WTC11 (cell line): Measurements from ENCODE around the gene UCP1. TPM values are rescaled to one million over a fixed set of nuclear protein-coding genes. Genes with fewer than 3 reads are reported as not detected.
A peak's percentile ranks its signal among the peaks of the same experiment; 100 is the strongest.

ENCODE experiments used
- ATAC-seq: fragments of 200-7000 bp; cut with Tn5 transposase; 2 replicates; pipeline ENCODE4 v1.10.0; 2021; ENCODE audit warnings: mild to moderate bottlenecking, moderate library complexity
- CTCF ChIA-PET: fragments of 300-600 bp; sonication (Branson Sonifier 250); formaldehyde crosslinking; loops from one replicate; lab custom pipeline; 2021; ENCODE audit warnings: antibody characterized with exemption; lab: Charles Lee
- POLR2A ChIA-PET: fragments of 350-600 bp; sonication (Branson Sonifier 250); formaldehyde crosslinking; loops from one replicate; lab custom pipeline; 2021; ENCODE audit warnings: antibody characterized with exemption; lab: Charles Lee
- DNase-seq: peaks from one replicate; pipeline ENCODE4 v3.0.0; 2021; ENCODE audit warnings: low spot score
- H3K27ac Mint-ChIP-seq: 2 replicates; pipeline ENCODE4 v1.8.0; 2021; ENCODE audit warnings: mixed read lengths
- H3K27me3 Mint-ChIP-seq: 2 replicates; pipeline ENCODE4 v1.8.0; 2021; ENCODE audit warnings: low read depth, mild to moderate bottlenecking, moderate library complexity, mixed read lengths
- H3K36me3 Mint-ChIP-seq: 2 replicates; pipeline ENCODE4 v1.8.0; 2021; ENCODE audit warnings: mixed read lengths
- H3K4me1 Mint-ChIP-seq: 2 replicates; pipeline ENCODE4 v1.8.0; 2022; ENCODE audit warnings: mixed read lengths
- H3K4me3 Mint-ChIP-seq: 2 replicates; pipeline ENCODE4 v1.8.0; 2021; ENCODE audit warnings: mild to moderate bottlenecking, moderate library complexity, mixed read lengths
- H3K9me3 Mint-ChIP-seq: 2 replicates; pipeline ENCODE4 v1.8.0; 2021; ENCODE audit warnings: mixed read lengths
- ESRRA ChIP-seq: sonication (generic); formaldehyde crosslinking; IDR thresholded peaks from 2 replicates; pipeline ENCODE4 v1.8.1; 2022; ENCODE audit warnings: mild to moderate bottlenecking, missing genetic modification reagents, borderline replicate concordance
- FOXJ3 ChIP-seq: sonication (generic); formaldehyde crosslinking; IDR thresholded peaks from 2 replicates; pipeline ENCODE4 v1.9.0; 2021; ENCODE audit warnings: missing genetic modification reagents, mild to moderate bottlenecking, borderline replicate concordance
- IRF2 ChIP-seq: sonication (generic); formaldehyde crosslinking; IDR thresholded peaks from 2 replicates; pipeline ENCODE4 v1.8.0; 2022; ENCODE audit warnings: low read depth, missing genetic modification reagents, borderline replicate concordance
- JAZF1 ChIP-seq: fragments of 250-450 bp; sonication (Bioruptor Pico); IDR thresholded peaks from 2 replicates; pipeline ENCODE4 v1.9.0; 2021; ENCODE audit warnings: moderate library complexity, mild to moderate bottlenecking, inconsistent platforms
- KAT7 ChIP-seq: sonication (generic); formaldehyde crosslinking; IDR thresholded peaks from 2 replicates; pipeline ENCODE4 v1.8.1; 2023; ENCODE audit warnings: missing genetic modification reagents, mild to moderate bottlenecking, borderline replicate concordance
- MXD4 ChIP-seq: fragments of 250-450 bp; sonication (Bioruptor Pico); IDR thresholded peaks from 2 replicates; pipeline ENCODE4 v1.8.0; 2021; ENCODE audit warnings: mild to moderate bottlenecking, moderate library complexity, borderline replicate concordance
- NFYB ChIP-seq: sonication (generic); formaldehyde crosslinking; conservative IDR thresholded peaks from 2 replicates; pipeline ENCODE4 v1.8.0; 2022; ENCODE audit warnings: low read depth, missing genetic modification reagents
- NR1H2 ChIP-seq: sonication (generic); formaldehyde crosslinking; IDR thresholded peaks from 2 replicates; pipeline ENCODE4 v1.9.0; 2021; ENCODE audit warnings: mild to moderate bottlenecking, moderate library complexity, missing genetic modification reagents
- NR2C2 ChIP-seq: sonication (generic); formaldehyde crosslinking; IDR thresholded peaks from 2 replicates; pipeline ENCODE4 v1.8.0; 2022; ENCODE audit warnings: mild to moderate bottlenecking, missing genetic modification reagents
- RORB ChIP-seq: fragments of 250-450 bp; sonication (Bioruptor Pico); IDR thresholded peaks from 2 replicates; pipeline ENCODE4 v1.9.0; 2021; ENCODE audit warnings: mild to moderate bottlenecking
- SMAD3 ChIP-seq: sonication (generic); formaldehyde crosslinking; IDR thresholded peaks from 2 replicates; pipeline ENCODE4 v1.8.0; 2022; ENCODE audit warnings: missing genetic modification reagents, mild to moderate bottlenecking, borderline replicate concordance
- SP1 ChIP-seq: sonication (generic); formaldehyde crosslinking; conservative IDR thresholded peaks from 2 replicates; pipeline ENCODE4 v1.8.1; 2022; ENCODE audit warnings: missing genetic modification reagents
- ZNF121 ChIP-seq: sonication (generic); formaldehyde crosslinking; IDR thresholded peaks from 2 replicates; pipeline ENCODE4 v1.8.0; 2023; ENCODE audit warnings: missing genetic modification reagents
- ZNF263 ChIP-seq: sonication (generic); formaldehyde crosslinking; IDR thresholded peaks from 2 replicates; pipeline ENCODE4 v1.8.1; 2022; ENCODE audit warnings: low read depth, mild to moderate bottlenecking, moderate library complexity, missing genetic modification reagents
- ZNF317 ChIP-seq: sonication (generic); formaldehyde crosslinking; IDR thresholded peaks from 2 replicates; pipeline ENCODE4 v1.8.1; 2023; ENCODE audit warnings: low read depth, mild to moderate bottlenecking, moderate library complexity, missing genetic modification reagents, borderline replicate concordance
- ZNF396 ChIP-seq: fragments of 250-450 bp; sonication (Bioruptor Pico); IDR thresholded peaks from 2 replicates; pipeline ENCODE4 v1.8.0; 2021; ENCODE audit warnings: mild to moderate bottlenecking, moderate library complexity, borderline replicate concordance
- total RNA-seq: library from RNA; stranded (reverse); gene quantifications from 3 replicates; pipeline ENCODE4 v1.2.3, GENCODE V29; 2021
- TF ChIP-seq, protein P1 (sequence below): sonication (generic); formaldehyde crosslinking; IDR thresholded peaks from 2 replicates; pipeline ENCODE4 v1.8.1; 2022; ENCODE audit warnings: low read depth, missing genetic modification reagents, borderline replicate concordance
- TF ChIP-seq, protein P2 (sequence below): fragments of 250-450 bp; sonication (Bioruptor Pico); IDR thresholded peaks from 2 replicates; pipeline ENCODE4 v1.9.0; 2021; ENCODE audit warnings: mild to moderate bottlenecking
- TF ChIP-seq, protein P3 (sequence below): sonication (generic); formaldehyde crosslinking; IDR thresholded peaks from 2 replicates; pipeline ENCODE4 v1.8.1; 2023; ENCODE audit warnings: mild to moderate bottlenecking, missing genetic modification reagents, moderate library complexity
- TF ChIP-seq, protein P4 (sequence below): fragments of 250-450 bp; sonication (Bioruptor Pico); conservative IDR thresholded peaks from 2 replicates; pipeline ENCODE4 v1.9.0; 2021; ENCODE audit warnings: mild to moderate bottlenecking
- TF ChIP-seq, protein P5 (sequence below): sonication (generic); formaldehyde crosslinking; IDR thresholded peaks from 2 replicates; pipeline ENCODE4 v1.8.1; 2023; ENCODE audit warnings: mild to moderate bottlenecking, missing genetic modification reagents, moderate library complexity

The UCP1 gene
- total RNA-seq, 1 experiment from 2014 or later = 0.15 TPM

DNA sequence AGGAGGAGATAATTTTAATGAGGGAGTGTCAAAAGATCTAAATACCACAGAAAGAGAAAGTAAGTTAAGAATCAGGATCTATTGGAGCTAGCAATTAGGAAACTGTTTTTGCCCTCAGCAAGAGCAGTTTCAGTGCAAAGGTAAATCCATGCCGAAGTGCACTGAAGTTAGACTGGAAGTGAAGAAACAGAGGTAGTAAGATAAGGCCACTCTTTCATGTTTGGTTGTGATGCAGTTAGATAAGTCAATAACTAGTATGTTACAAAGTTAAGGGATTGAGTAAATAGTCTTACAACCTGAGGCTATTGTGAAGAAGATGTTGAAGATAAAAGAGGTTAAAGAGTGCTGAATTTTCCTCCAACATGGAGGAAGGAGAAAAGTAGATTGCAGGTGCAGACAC is 46.7 kb upstream of the UCP1 start (continued):
- no peak for TF ChIP-seq ESRRA (CRISPR knock-in tag)

DNA sequence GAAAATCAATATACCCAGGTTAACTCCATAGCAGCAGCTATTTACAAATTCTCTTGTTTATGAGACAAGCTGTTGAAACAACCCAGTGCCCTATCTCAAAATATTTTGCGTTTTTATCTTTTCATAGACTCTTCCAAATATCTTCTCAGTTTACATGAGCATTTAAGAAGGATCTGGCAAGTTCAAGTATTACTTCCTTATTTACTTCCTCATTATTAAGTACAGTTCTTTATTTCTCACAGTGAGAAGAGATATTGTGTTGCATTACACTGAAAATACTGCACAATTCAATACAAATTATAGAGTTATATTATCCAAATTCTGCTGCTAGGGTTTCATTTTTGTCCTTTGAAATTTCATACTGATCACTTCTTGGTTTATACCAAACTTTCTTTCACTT is 43.6 kb upstream of the UCP1 start:
- Mint-ChIP-seq H3K27me3 (no peaks in the 10 kb centered on the region), H3K36me3 (no peaks in the 10 kb centered on the region), H3K27ac (no peak overlapping the region), H3K4me1 (peaks cover 5% of the 10 kb centered on the region), H3K9me3 (no peaks in the 10 kb centered on the region), H3K4me3 (no peak overlapping the region)
- POLR2A ChIA-PET = no interaction called here
- ATAC-seq (no peak), DNase-seq (no peak)
- CTCF ChIA-PET = no interaction called here
- TF ChIP-seq KAT7 (CRISPR knock-in tag) (no peak), ZNF263 (CRISPR knock-in tag) (no peak), SP1 (CRISPR knock-in tag) (no peak), ZNF121 (CRISPR knock-in tag) (no peak), FOXJ3 (CRISPR knock-in tag) (no peak), ZNF317 (CRISPR knock-in tag) (no peak), NFYB (CRISPR knock-in tag) (no peak), IRF2 (CRISPR knock-in tag) (no peak), NR1H2 (CRISPR knock-in tag) (no peak), JAZF1 (no peak), ZNF396 (CRISPR knock-in tag) (no peak)
- TF ChIP-seq, protein P1, sequence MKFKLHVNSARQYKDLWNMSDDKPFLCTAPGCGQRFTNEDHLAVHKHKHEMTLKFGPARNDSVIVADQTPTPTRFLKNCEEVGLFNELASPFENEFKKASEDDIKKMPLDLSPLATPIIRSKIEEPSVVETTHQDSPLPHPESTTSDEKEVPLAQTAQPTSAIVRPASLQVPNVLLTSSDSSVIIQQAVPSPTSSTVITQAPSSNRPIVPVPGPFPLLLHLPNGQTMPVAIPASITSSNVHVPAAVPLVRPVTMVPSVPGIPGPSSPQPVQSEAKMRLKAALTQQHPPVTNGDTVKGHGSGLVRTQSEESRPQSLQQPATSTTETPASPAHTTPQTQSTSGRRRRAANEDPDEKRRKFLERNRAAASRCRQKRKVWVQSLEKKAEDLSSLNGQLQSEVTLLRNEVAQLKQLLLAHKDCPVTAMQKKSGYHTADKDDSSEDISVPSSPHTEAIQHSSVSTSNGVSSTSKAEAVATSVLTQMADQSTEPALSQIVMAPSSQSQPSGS (CRISPR knock-in tag) = no peak

DNA sequence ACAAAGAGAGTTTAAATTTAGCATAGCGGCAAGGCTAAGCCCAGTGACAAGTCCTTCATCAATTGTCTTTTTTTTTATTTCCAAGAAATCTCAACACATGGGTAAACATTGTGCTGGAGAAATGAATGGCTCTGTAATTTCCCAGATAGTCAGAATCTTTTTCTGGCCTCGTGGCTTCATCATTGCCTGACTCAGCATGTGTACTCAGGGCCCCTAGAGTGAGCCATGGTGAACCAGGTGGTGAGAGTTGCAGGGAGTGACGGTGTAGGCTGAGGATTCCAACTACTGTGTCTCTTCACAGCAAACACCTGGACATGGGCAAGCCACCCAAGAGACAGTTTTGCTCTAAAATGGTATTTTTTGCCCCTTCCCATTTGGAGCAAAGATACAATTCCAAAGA is 43.1 kb upstream of the UCP1 start:
- ChIA-PET POLR2A (no interaction called here), CTCF (no interaction called here)
- Mint-ChIP-seq H3K27me3 (no peaks in the 10 kb centered on the region), H3K27ac (no peak overlapping the region), H3K9me3 (no peaks in the 10 kb centered on the region), H3K4me3 (no peak overlapping the region)
- no peak for ATAC-seq
- TF ChIP-seq, protein P2, sequence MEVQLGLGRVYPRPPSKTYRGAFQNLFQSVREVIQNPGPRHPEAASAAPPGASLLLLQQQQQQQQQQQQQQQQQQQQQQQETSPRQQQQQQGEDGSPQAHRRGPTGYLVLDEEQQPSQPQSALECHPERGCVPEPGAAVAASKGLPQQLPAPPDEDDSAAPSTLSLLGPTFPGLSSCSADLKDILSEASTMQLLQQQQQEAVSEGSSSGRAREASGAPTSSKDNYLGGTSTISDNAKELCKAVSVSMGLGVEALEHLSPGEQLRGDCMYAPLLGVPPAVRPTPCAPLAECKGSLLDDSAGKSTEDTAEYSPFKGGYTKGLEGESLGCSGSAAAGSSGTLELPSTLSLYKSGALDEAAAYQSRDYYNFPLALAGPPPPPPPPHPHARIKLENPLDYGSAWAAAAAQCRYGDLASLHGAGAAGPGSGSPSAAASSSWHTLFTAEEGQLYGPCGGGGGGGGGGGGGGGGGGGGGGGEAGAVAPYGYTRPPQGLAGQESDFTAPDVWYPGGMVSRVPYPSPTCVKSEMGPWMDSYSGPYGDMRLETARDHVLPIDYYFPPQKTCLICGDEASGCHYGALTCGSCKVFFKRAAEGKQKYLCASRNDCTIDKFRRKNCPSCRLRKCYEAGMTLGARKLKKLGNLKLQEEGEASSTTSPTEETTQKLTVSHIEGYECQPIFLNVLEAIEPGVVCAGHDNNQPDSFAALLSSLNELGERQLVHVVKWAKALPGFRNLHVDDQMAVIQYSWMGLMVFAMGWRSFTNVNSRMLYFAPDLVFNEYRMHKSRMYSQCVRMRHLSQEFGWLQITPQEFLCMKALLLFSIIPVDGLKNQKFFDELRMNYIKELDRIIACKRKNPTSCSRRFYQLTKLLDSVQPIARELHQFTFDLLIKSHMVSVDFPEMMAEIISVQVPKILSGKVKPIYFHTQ (CRISPR knock-in tag) = no peak
- TF ChIP-seq, all 79 proteins: peak for 0
- DNase-seq = no peak
- Mint-ChIP-seq H3K4me1 (peaks cover 5% of the 10 kb centered on the region), H3K36me3 (no peaks in the 10 kb centered on the region)

DNA sequence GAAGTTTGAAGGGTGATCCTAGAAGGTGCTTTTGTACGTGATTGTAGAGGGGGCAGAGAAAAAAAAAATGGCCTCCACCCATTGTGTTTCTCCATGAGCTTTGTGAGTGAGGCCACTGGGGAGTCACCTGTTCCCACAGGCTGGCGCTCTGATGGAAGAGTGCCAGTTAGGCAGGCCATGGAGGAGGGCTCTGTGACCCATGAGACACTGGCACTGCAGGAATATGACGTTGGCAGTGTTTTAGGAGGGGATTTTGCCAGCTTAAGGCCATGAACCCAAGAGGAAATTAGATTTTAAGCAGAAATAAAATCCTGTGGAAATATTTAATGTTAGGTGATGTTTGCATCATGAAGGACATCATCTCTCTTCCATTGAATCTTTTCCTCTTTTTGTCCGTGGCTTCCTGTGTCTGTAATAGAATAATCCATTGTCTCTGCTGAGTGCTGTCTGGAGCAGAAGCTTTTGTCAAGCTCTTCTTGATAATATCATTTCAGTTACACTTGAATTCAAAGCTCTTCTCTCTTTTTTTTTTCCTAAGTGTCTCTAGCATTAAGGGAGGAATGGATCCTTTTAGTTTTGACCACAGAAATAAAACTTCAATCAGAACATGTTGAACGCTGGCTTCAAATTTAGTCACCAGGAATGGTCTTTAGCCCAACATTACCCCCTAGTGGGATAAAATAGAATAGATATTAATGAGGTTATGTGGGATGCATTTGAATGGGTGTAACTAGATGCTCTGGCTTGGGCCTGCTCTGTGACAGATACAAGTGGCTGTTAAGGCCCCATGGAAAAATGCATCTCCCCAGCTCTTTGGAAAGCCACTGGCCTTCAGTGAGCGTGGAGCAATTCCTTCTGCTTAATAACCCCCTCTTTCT is 41.0 kb upstream of the UCP1 start:
- peaks cover 5% of the 10 kb centered on the region for H3K4me1 Mint-ChIP-seq
- no peaks in the 10 kb centered on the region for H3K9me3 Mint-ChIP-seq
- no peaks in the 10 kb centered on the region for H3K27me3 Mint-ChIP-seq
- DNase-seq = no peak
- ChIA-PET CTCF (interaction anchor here (0.7 to 1.5 kb wide), 8 partner anchors 11 to 250 kb away, joined by 3 to 9 read pairs (median 4); partner anchors contain the start of genes ELMOD2 and UCP1), POLR2A (interaction anchor here (0.6 to 0.8 kb wide), 2 partner anchors 183 to 236 kb away, joined by 3 read pairs; partner anchors contain the start of gene SCOC)
- no peaks in the 10 kb centered on the region for H3K36me3 Mint-ChIP-seq
- H3K27ac Mint-ChIP-seq = no peak overlapping the region
- H3K4me3 Mint-ChIP-seq = no peak overlapping the region
- ATAC-seq = peak; percentile 79
- TF ChIP-seq RORB (no peak), MXD4 (CRISPR knock-in tag) (no peak), NR2C2 (CRISPR knock-in tag) (no peak), KAT7 (CRISPR knock-in tag) (no peak), SMAD3 (no peak), FOXJ3 (CRISPR knock-in tag) (no peak)
- TF ChIP-seq, protein P3, sequence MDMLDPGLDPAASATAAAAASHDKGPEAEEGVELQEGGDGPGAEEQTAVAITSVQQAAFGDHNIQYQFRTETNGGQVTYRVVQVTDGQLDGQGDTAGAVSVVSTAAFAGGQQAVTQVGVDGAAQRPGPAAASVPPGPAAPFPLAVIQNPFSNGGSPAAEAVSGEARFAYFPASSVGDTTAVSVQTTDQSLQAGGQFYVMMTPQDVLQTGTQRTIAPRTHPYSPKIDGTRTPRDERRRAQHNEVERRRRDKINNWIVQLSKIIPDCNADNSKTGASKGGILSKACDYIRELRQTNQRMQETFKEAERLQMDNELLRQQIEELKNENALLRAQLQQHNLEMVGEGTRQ = no peak
- TF ChIP-seq, protein P4, sequence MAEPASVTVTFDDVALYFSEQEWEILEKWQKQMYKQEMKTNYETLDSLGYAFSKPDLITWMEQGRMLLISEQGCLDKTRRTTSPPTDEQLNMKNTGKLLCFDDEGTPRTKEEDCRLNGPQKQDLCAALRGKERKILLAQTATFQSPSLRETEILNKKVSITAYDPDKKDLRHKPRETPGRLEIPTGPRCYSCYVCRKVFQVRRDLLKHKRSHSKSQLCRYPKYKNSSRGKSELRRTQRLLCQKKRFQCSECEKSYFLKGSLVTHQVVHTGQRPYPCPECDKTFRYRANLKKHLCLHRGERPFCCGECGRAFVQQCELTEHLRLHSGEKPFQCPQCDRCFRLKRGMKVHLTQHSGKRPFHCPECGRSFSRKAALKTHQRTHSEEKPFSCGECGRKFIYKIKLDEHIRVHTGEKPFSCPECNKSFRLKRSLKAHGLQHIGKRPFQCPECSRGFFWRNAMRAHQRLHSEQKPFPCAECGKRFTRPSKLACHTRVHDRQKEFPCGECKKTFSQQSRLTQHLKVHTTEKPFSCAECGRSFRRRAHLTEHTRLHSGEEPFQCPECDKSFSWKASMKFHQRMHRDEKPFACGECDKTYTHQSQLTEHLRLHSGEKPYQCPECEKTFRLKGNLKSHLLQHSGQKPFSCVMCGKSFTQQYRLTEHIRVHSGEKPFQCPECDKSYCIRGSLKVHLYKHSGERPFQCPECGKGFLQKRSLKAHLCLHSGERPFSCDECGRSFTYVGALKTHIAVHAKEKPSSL (CRISPR knock-in tag) = no peak
- TF ChIP-seq, protein P5, sequence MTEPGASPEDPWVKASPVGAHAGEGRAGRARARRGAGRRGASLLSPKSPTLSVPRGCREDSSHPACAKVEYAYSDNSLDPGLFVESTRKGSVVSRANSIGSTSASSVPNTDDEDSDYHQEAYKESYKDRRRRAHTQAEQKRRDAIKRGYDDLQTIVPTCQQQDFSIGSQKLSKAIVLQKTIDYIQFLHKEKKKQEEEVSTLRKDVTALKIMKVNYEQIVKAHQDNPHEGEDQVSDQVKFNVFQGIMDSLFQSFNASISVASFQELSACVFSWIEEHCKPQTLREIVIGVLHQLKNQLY (CRISPR knock-in tag) = no peak
